OCI-LY3 (cell line): Measurements from ENCODE around the gene SLC51A.

Source experiments
- H2AFZ ChIP-seq: fragments of 200-600, 300-600 bp; shearing (Covaris generic); 2 replicates; pipeline ENCODE4 v1.6.0; 2014; ENCODE audit warnings: antibody characterized with exemption, low read depth, low read length
- H3K27ac ChIP-seq: fragments of 200-600, 300-600 bp; sonication (generic); 2 replicates; pipeline ENCODE4 v1.5.1; 2014; ENCODE audit warnings: mild to moderate bottlenecking, low read length, moderate library complexity, mixed read lengths
- H3K27me3 ChIP-seq: fragments of 200-600, 300-600 bp; sonication (generic); 2 replicates; pipeline ENCODE4 v1.6.1; 2014; ENCODE audit warnings: low read depth, low read length, mixed read lengths
- H3K36me3 ChIP-seq: fragments of 200-600, 300-600 bp; sonication (generic); replicated peaks from 2 replicates; pipeline ENCODE3; 2014; ENCODE audit warnings: low read depth, low read length, mixed read lengths
- H3K4me1 ChIP-seq: fragments of 300-600, 200-600 bp; sonication (generic); 2 replicates; pipeline ENCODE4 v1.6.1; 2014; ENCODE audit warnings: low read length, mixed read lengths
- H3K4me2 ChIP-seq: fragments of 200-600, 300-600 bp; sonication (generic); 2 replicates; pipeline ENCODE4 v1.6.1; 2014; ENCODE audit warnings: low read length, mixed read lengths
- H3K4me3 ChIP-seq: fragments of 300-600, 200-600 bp; sonication (generic); 2 replicates; pipeline ENCODE4 v1.5.1; 2014; ENCODE audit warnings: antibody characterized with exemption, mild to moderate bottlenecking, low read length, moderate library complexity
- H3K79me2 ChIP-seq: fragments of 300-600, 200-600 bp; shearing (Covaris generic); 2 replicates; pipeline ENCODE4 v1.6.1; 2014; ENCODE audit warnings: mild to moderate bottlenecking, low read length, mixed read lengths
- H3K9ac ChIP-seq: fragments of 300-600, 200-600 bp; shearing (Covaris generic); 2 replicates; pipeline ENCODE4 v1.6.0; 2014; ENCODE audit warnings: mild to moderate bottlenecking, low read length, moderate library complexity
- H3K9me3 ChIP-seq: fragments of 200-600, 300-600 bp; shearing (Covaris generic); 2 replicates; pipeline ENCODE4 v1.6.1; 2014; ENCODE audit warnings: low read length, mixed read lengths; ENCODE audit not compliant: insufficient read depth
- H4K20me1 ChIP-seq: fragments of 200-600, 300-600 bp; sonication (generic); 2 replicates; pipeline ENCODE4 v1.6.1; 2016; ENCODE audit warnings: low read length, mixed read lengths; ENCODE audit not compliant: insufficient read depth
- CTCF ChIP-seq: fragments of 200-600, 300-600 bp; sonication (generic); IDR thresholded peaks from 2 replicates; pipeline ENCODE4 v1.5.1; 2014; ENCODE audit warnings: antibody characterized with exemption, low read length, low read depth
- EZH2phosphoT487 ChIP-seq: fragments of 200-600 bp; shearing (Covaris generic); IDR thresholded peaks from 2 replicates; pipeline ENCODE4 v1.6.1; 2018; ENCODE audit warnings: antibody characterized with exemption, mixed run types, low read depth

Gene SLC51A

GRCh38 chr3:196174652-196175051 is 41.7 kb upstream of the SLC51A start:
- H3K4me2 ChIP-seq, result no peak overlapping the region
- no peaks in the 10 kb centered on the region for H4K20me1 ChIP-seq
- H3K4me1 ChIP-seq, result peaks cover 32% of the 10 kb centered on the region
- H2AFZ ChIP-seq, result no peak overlapping the region
- no peaks in the 10 kb centered on the region for H3K79me2 ChIP-seq
- H3K36me3 ChIP-seq, result peaks cover 3% of the 10 kb centered on the region
- no peaks in the 10 kb centered on the region for H3K27me3 ChIP-seq
- TF ChIP-seq EZH2phosphoT487 (no peak), CTCF (no peak)
- H3K4me3 ChIP-seq, result no peak overlapping the region
- no peak overlapping the region for H3K9ac ChIP-seq
- peaks cover 4% of the 10 kb centered on the region; the same call in 1 of the 2 replicates for H3K9me3 ChIP-seq
- H3K27ac ChIP-seq, result no peak overlapping the region

- no peaks in the 10 kb centered on the region for H4K20me1 ChIP-seq
- no peaks in the 10 kb centered on the region for H3K27me3 ChIP-seq
- H2AFZ ChIP-seq, result no peak overlapping the region
- H3K4me2 ChIP-seq, result no peak overlapping the region
- H3K4me3 ChIP-seq, result no peak overlapping the region
- H3K9me3 ChIP-seq, result peaks cover 4% of the 10 kb centered on the region; the same call in 1 of the 2 replicates
- peaks cover 32% of the 10 kb centered on the region for H3K4me1 ChIP-seq
- no peak for TF ChIP-seq EZH2phosphoT487
- TF ChIP-seq CTCF, result no peak
- peaks cover 3% of the 10 kb centered on the region for H3K36me3 ChIP-seq
- H3K9ac ChIP-seq, result no peak overlapping the region
- no peaks in the 10 kb centered on the region for H3K79me2 ChIP-seq
- no peak overlapping the region for H3K27ac ChIP-seq
Observed at GRCh38 chr3:196175116-196175625, 41.2 kb upstream of the SLC51A start.

- H3K27ac ChIP-seq, result no peak overlapping the region
- no peak overlapping the region for H2AFZ ChIP-seq
- H3K9me3 ChIP-seq, result peaks cover 4% of the 10 kb centered on the region; the same call in 1 of the 2 replicates
- H3K4me1 ChIP-seq, result peaks cover 34% of the 10 kb centered on the region
- no peak overlapping the region for H3K4me2 ChIP-seq
- H3K9ac ChIP-seq, result no peak overlapping the region
- H3K79me2 ChIP-seq, result no peaks in the 10 kb centered on the region
- peaks cover 3% of the 10 kb centered on the region for H3K36me3 ChIP-seq
- no peaks in the 10 kb centered on the region for H3K27me3 ChIP-seq
- H4K20me1 ChIP-seq, result no peaks in the 10 kb centered on the region
- H3K4me3 ChIP-seq, result no peak overlapping the region
- TF ChIP-seq EZH2phosphoT487 (no peak), CTCF (no peak)
Observed at GRCh38 chr3:196175722-196176121, 40.6 kb upstream of the SLC51A start.

GRCh38 chr3:196177567-196177966 is 38.8 kb upstream of the SLC51A start:
- Histone ChIP-seq H4K20me1 (no peaks in the 10 kb centered on the region), H3K36me3 (no peaks in the 10 kb centered on the region), H3K4me2 (no peak overlapping the region), H2AFZ (no peak overlapping the region), H3K4me3 (no peak overlapping the region), H3K9ac (no peak overlapping the region), H3K27ac (no peak overlapping the region), H3K9me3 (no peaks in the 10 kb centered on the region), H3K4me1 (peaks cover 47% of the 10 kb centered on the region), H3K79me2 (no peaks in the 10 kb centered on the region), H3K27me3 (no peaks in the 10 kb centered on the region)
- TF ChIP-seq CTCF (no peak), EZH2phosphoT487 (no peak)
